SK-N-SH (cell line): ENCODE data around the gene GASK1A. TPM values are rescaled to one million over a fixed set of nuclear protein-coding genes. Genes with fewer than 3 reads are reported as not detected.

Experiments
- CTCF ChIA-PET: fragments of 300-600, 350-600 bp; formaldehyde crosslinking; extraction: SDS; loops from one replicate; lab custom pipeline; 2021; lab: Yijun Ruan, JAX
- POLR2A ChIA-PET: fragments of 350-600 bp; sonication (Branson Sonifier 250); formaldehyde crosslinking; extraction: SDS; loops from one replicate; lab custom pipeline; 2020; ENCODE audit warnings: antibody characterized with exemption, inconsistent platforms; lab: Yijun Ruan, JAX
- DNase-seq: peaks from one replicate; pipeline ENCODE4 v3.0.0; 2012
- H2AFZ ChIP-seq: fragments of 200-600 bp; sonication (generic); 2 replicates; pipeline ENCODE4 v1.8.1; 2016; ENCODE audit warnings: antibody characterized with exemption, mild to moderate bottlenecking, low read depth
- H3F3A ChIP-seq: fragments of 200-600 bp; sonication (generic); replicated peaks from 2 replicates; pipeline ENCODE3; 2016; ENCODE audit warnings: antibody characterized with exemption, mild to moderate bottlenecking; ENCODE audit not compliant: insufficient read depth
- H3K27ac ChIP-seq, 2 experiments: fragments of 200-500 bp in 1 of 2; fragments of 200-600 bp in 1 of 2; sonication (Bioruptor generic) in 1 of 2; sonication (generic), shearing (Covaris generic) in 1 of 2; 2 replicates each; pipeline versions ENCODE4 v1.5.1 to v1.6.1; 2014 to 2016; ENCODE audit warnings: low read depth in 2 of 2, inconsistent platforms in 1 of 2, low read length in 1 of 2, mild to moderate bottlenecking in 1 of 2, mixed read lengths in 1 of 2
- H3K27me3 ChIP-seq: fragments of 200-600 bp; sonication (generic), shearing (Covaris generic); 2 replicates; pipeline ENCODE4 v1.6.1; 2016; ENCODE audit warnings: mixed run types; ENCODE audit not compliant: insufficient read depth
- H3K36me3 ChIP-seq, 2 experiments: fragments of 200-500 bp in 1 of 2; fragments of 200-600 bp in 1 of 2; sonication (Bioruptor generic) in 1 of 2; sonication (generic) in 1 of 2; replicated peaks in 1 of 2; 2 replicates each; pipeline versions ENCODE3 to v1.5.1; 2014 to 2016; ENCODE audit warnings: low read length in 1 of 2, mild to moderate bottlenecking in 1 of 2; ENCODE audit not compliant: insufficient read depth in 2 of 2, control insufficient read depth in 1 of 2
- H3K4me1 ChIP-seq, 2 experiments: fragments of 200-500 bp in 1 of 2; fragments of 200-600 bp in 1 of 2; sonication (Bioruptor generic) in 1 of 2; sonication (generic), shearing (Covaris generic) in 1 of 2; 2 replicates each; pipeline versions ENCODE4 v1.5.1 to v1.6.1; 2014 to 2016; ENCODE audit warnings: low read depth in 1 of 2, low read length in 1 of 2, mixed run types in 1 of 2; ENCODE audit not compliant: insufficient read depth in 2 of 2, control insufficient read depth in 1 of 2
- H3K4me2 ChIP-seq: fragments of 200-600 bp; sonication (generic), shearing (Covaris generic); 2 replicates; pipeline ENCODE4 v1.6.1; 2017; ENCODE audit warnings: mixed run types
- H3K4me3 ChIP-seq, 2 experiments: fragments of 200-500 bp in 1 of 2; fragments of 200-600 bp in 1 of 2; sonication (Bioruptor generic) in 1 of 2; sonication (generic), shearing (Covaris generic) in 1 of 2; 2 replicates each; pipeline versions ENCODE4 v1.5.1 to v1.8.1; 2014 to 2016; ENCODE audit warnings: low read depth in 2 of 2, inconsistent platforms in 1 of 2, low read length in 1 of 2, mild to moderate bottlenecking in 1 of 2, mixed read lengths in 1 of 2, moderate library complexity in 1 of 2
- H3K79me2 ChIP-seq: fragments of 200-600 bp; sonication (generic); 2 replicates; pipeline ENCODE4 v1.8.1; 2017; ENCODE audit warnings: mild to moderate bottlenecking; ENCODE audit not compliant: insufficient read depth
- H3K9ac ChIP-seq: fragments of 200-600 bp; sonication (generic); 2 replicates; pipeline ENCODE4 v1.6.1; 2017; ENCODE audit warnings: mixed run types
- H3K9me2 ChIP-seq: fragments of 200-600 bp; sonication (generic); 2 replicates; pipeline ENCODE4 v1.6.1; 2017; ENCODE audit warnings: mixed run types
- H3K9me3 ChIP-seq: fragments of 200-600 bp; sonication (generic); 2 replicates; pipeline ENCODE4 v1.6.1; 2017; ENCODE audit warnings: mixed run types, mild to moderate bottlenecking, moderate library complexity
- H4K20me1 ChIP-seq: fragments of 200-600 bp; sonication (generic); 2 replicates; pipeline ENCODE4 v1.6.1; 2017; ENCODE audit warnings: mild to moderate bottlenecking, mixed run types; ENCODE audit not compliant: insufficient read depth
- CHD2 ChIP-seq: fragments of 150-350 bp; IDR thresholded peaks from 2 replicates; pipeline ENCODE4 v1.6.1; 2018; ENCODE audit warnings: low read length; ENCODE audit not compliant: partially characterized antibody
- EZH2phosphoT487 ChIP-seq: fragments of 200-600 bp; sonication (generic); IDR thresholded peaks from 2 replicates; pipeline ENCODE4 v1.6.1; 2017; ENCODE audit warnings: low read depth, mixed run types, mild to moderate bottlenecking, antibody characterized with exemption, moderate library complexity, borderline replicate concordance
- FOSL2 ChIP-seq: IDR thresholded peaks from 2 replicates; pipeline ENCODE4 v1.4.0; 2012; ENCODE audit warnings: low read depth, mild to moderate bottlenecking, moderate library complexity, borderline replicate concordance
- FOXJ3 ChIP-seq: sonication (generic); formaldehyde crosslinking; IDR thresholded peaks from 2 replicates; pipeline ENCODE4 v1.5.1; 2020; ENCODE audit warnings: mild to moderate bottlenecking, missing genetic modification reagents
- FOXM1 ChIP-seq: IDR thresholded peaks from 2 replicates; pipeline ENCODE4 v1.4.0; 2012; ENCODE audit warnings: low read depth, mild to moderate bottlenecking
- GATA2 ChIP-seq: sonication (generic); formaldehyde crosslinking; IDR thresholded peaks from 2 replicates; pipeline ENCODE4 v1.5.0; 2020; ENCODE audit warnings: mild to moderate bottlenecking, missing genetic modification reagents
- MAX ChIP-seq: IDR thresholded peaks from 2 replicates; pipeline ENCODE4 v1.4.0; 2012; ENCODE audit warnings: low read depth
- MEF2A ChIP-seq: IDR thresholded peaks from 2 replicates; pipeline ENCODE4 v1.4.0; 2012; ENCODE audit warnings: low read depth, borderline replicate concordance
- MXI1 ChIP-seq: IDR thresholded peaks from 2 replicates; pipeline ENCODE4 v1.6.1; 2012; ENCODE audit warnings: mild to moderate bottlenecking, low read depth, low read length, improper control_type of control experiment
- NFIC ChIP-seq: IDR thresholded peaks from 2 replicates; pipeline ENCODE4 v1.4.0; 2012; ENCODE audit warnings: borderline replicate concordance
- NRF1 ChIP-seq: IDR thresholded peaks from 2 replicates; pipeline ENCODE4 v1.6.1; 2012; ENCODE audit warnings: low read depth, mild to moderate bottlenecking, low read length
- POLR2AphosphoS5 ChIP-seq: IDR thresholded peaks from 2 replicates; pipeline ENCODE4 v1.6.1; 2012; ENCODE audit warnings: low read depth, low read length
- RAD21 ChIP-seq: IDR thresholded peaks from 2 replicates; pipeline ENCODE4 v1.6.1; 2012; ENCODE audit warnings: mild to moderate bottlenecking, low read length
- SIN3A ChIP-seq: IDR thresholded peaks from 2 replicates; pipeline ENCODE4 v1.6.1; 2012; ENCODE audit warnings: low read depth, mild to moderate bottlenecking, low read length, moderate library complexity, borderline replicate concordance
- SMC3 ChIP-seq: IDR thresholded peaks from 2 replicates; pipeline ENCODE4 v1.6.1; 2012; ENCODE audit warnings: low read depth, low read length, improper control_type of control experiment
- TAF1 ChIP-seq: IDR thresholded peaks from 2 replicates; pipeline ENCODE4 v1.6.1; 2012; ENCODE audit warnings: low read depth, mild to moderate bottlenecking, low read length, moderate library complexity, borderline replicate concordance
- TCF12 ChIP-seq: IDR thresholded peaks from 2 replicates; pipeline ENCODE4 v1.4.0; 2012
- YY1 ChIP-seq: IDR thresholded peaks from 2 replicates; pipeline ENCODE4 v1.4.0; 2012; ENCODE audit warnings: low read depth, mild to moderate bottlenecking
- WGBS: methylation state at CpG from one replicate; pipeline ENCODE4 v1.1.6; 2017; ENCODE audit warnings: low lambda C conversion rate; 5-methylcytosine and 5-hydroxymethylcytosine counted together
- polyA plus RNA-seq, 3 experiments: library from polyadenylated mRNA; depleted of rRNA; stranded (reverse); fragments of >200 nt; gene quantifications; 2 replicates each; pipeline ENCODE4 v1.2.3, GENCODE V29; 2012
- TF ChIP-seq, protein P1 (sequence below): IDR thresholded peaks from 2 replicates; pipeline ENCODE4 v1.4.0; 2012; ENCODE audit warnings: low read depth, borderline replicate concordance
- TF ChIP-seq, protein P2 (sequence below): fragments of 150-350 bp; IDR thresholded peaks from 2 replicates; pipeline ENCODE4 v1.6.1; 2017; ENCODE audit warnings: antibody characterized with exemption, low read length, low read depth, borderline replicate concordance

GASK1A gene
- polyA plus RNA-seq, 1 of the 3 experiments (the other 2 are of a cell fraction) = not detected

GRCh38 chr3:42937334-42937733 lies 41.8 kb upstream of the GASK1A start (continued):
- TF ChIP-seq, protein P1, sequence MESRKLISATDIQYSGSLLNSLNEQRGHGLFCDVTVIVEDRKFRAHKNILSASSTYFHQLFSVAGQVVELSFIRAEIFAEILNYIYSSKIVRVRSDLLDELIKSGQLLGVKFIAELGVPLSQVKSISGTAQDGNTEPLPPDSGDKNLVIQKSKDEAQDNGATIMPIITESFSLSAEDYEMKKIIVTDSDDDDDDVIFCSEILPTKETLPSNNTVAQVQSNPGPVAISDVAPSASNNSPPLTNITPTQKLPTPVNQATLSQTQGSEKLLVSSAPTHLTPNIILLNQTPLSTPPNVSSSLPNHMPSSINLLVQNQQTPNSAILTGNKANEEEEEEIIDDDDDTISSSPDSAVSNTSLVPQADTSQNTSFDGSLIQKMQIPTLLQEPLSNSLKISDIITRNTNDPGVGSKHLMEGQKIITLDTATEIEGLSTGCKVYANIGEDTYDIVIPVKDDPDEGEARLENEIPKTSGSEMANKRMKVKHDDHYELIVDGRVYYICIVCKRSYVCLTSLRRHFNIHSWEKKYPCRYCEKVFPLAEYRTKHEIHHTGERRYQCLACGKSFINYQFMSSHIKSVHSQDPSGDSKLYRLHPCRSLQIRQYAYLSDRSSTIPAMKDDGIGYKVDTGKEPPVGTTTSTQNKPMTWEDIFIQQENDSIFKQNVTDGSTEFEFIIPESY = no peak
- TF ChIP-seq MEF2A (no peak), POLR2AphosphoS5 (no peak)

DNA sequence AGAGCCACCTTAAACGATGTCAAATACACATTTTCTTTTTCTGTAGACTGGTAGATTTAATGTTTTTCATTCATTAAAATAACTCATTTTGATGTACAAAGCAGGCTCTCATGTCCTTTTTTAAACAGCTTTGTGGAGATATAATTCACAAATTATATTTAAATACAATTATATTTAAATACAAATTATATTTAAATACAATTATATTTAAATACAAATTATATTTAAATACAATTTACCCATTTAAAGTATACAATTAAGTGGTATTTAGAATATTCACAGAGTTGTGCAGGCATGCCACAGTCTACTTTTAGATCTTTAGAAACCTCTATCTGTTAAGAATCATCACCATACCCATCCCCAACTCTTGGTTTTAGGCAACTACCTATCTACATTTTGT lies 36.4 kb upstream of the GASK1A start:
- H3K9ac ChIP-seq = no peak overlapping the region
- TF ChIP-seq, protein P1 = no peak
- no peak for TF ChIP-seq CHD2
- TF ChIP-seq MXI1 = no peak
- no peak for TF ChIP-seq EZH2phosphoT487
- no peak for TF ChIP-seq MEF2A
- TF ChIP-seq, protein P2, sequence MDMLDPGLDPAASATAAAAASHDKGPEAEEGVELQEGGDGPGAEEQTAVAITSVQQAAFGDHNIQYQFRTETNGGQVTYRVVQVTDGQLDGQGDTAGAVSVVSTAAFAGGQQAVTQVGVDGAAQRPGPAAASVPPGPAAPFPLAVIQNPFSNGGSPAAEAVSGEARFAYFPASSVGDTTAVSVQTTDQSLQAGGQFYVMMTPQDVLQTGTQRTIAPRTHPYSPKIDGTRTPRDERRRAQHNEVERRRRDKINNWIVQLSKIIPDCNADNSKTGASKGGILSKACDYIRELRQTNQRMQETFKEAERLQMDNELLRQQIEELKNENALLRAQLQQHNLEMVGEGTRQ = no peak
- TF ChIP-seq NRF1 = no peak
- no peak for TF ChIP-seq MAX
- TF ChIP-seq GATA2 (CRISPR knock-in tag) = no peak
- TF ChIP-seq TAF1 = no peak
- TF ChIP-seq YY1 = no peak
- TF ChIP-seq FOSL2 = no peak
- TF ChIP-seq SIN3A = no peak
- TF ChIP-seq TCF12 = no peak
- no peak for TF ChIP-seq FOXM1
- TF ChIP-seq SMC3 = no peak
- TF ChIP-seq FOXJ3 (CRISPR knock-in tag) = no peak
- no peak for TF ChIP-seq NFIC
- no peak for TF ChIP-seq RAD21
- TF ChIP-seq, all 33 proteins: peak for 0
- H3K27ac ChIP-seq = no peak overlapping the region
- H3K4me1 ChIP-seq = no peaks in the 10 kb centered on the region
- DNase-seq = no peak
- no peaks in the 10 kb centered on the region for H3K36me3 ChIP-seq
- no peaks in the 10 kb centered on the region for H3K9me3 ChIP-seq
- H3K27me3 ChIP-seq = no peaks in the 10 kb centered on the region
- H3K4me2 ChIP-seq = no peak overlapping the region
- POLR2A ChIA-PET = no interaction called here
- WGBS = 0% methylated on average over 1 of the region's 1 CpG
- no peaks in the 10 kb centered on the region for H3F3A ChIP-seq
- CTCF ChIA-PET = interaction anchor here (1.0 to 1.6 kb wide), 2 partner anchors 19 to 560 kb away, joined by 3 to 4 read pairs; no protein-coding TSS in a partner anchor
- H4K20me1 ChIP-seq = no peaks in the 10 kb centered on the region
- no peak overlapping the region for H3K4me3 ChIP-seq
- H2AFZ ChIP-seq = no peak overlapping the region
- H3K79me2 ChIP-seq = no peaks in the 10 kb centered on the region
- no peaks in the 10 kb centered on the region for H3K9me2 ChIP-seq
